ENCODE measurements around the gene TPR. TPM values are rescaled to one million over a fixed set of nuclear protein-coding genes. Genes with fewer than 3 reads are reported as not detected.

Gene TPR
- total RNA-seq, 1 experiment from 2014 or later = 157 TPM

- no peaks in the 10 kb centered on the region for H3K27me3 Mint-ChIP-seq (ENCODE audit: unreplicated experiment)
- no TSS peak for BruUV-seq (replicated peaks)
- intact Hi-C loops (cut with micrococcal nuclease; ENCODE audit: unreplicated experiment) = no loop called here
- TF ChIP-seq CTCF (IDR thresholded peaks at IDR 0.05; ENCODE audit: unreplicated experiment) = no peak
- no peak overlapping the region for H3K27ac Mint-ChIP-seq (ENCODE audit: unreplicated experiment)
- no peaks in the 10 kb centered on the region for H3K4me1 Mint-ChIP-seq (ENCODE audit: low read depth, unreplicated experiment)
- H3K9me3 Mint-ChIP-seq (ENCODE audit: low read depth, unreplicated experiment) = no peaks in the 10 kb centered on the region
- peaks cover 15% of the 10 kb centered on the region for H3K36me3 Mint-ChIP-seq (ENCODE audit: insufficient read depth, unreplicated experiment)
- no peak for DNase-seq
- H3K4me3 Mint-ChIP-seq (ENCODE audit: low read depth, unreplicated experiment) = no peak overlapping the region
- CTCF ChIA-PET = no interaction called here
These were observed 63.5 kb downstream of the TPR start for GRCh38 chr1:186311375-186312051.

DNA sequence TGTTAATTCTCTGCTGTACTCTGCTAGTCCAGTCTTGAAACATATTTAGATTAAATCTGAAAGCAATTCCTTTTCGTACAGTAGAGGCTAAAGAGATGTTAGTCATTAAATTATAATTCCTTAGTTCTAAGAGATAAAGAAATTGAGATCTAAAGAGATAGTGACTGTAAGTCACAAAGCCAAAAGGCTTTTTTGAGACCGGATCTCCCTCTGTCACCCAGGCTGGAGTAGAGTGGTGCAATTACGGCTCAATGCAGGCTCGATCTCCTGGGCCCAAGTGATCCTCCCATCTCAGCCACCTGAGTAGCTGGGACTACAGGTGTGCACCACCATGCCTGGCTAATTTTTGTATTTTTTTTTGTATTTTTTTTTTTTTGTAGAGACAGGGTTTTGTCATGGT lies 64.7 kb downstream of the TPR start:
- DNase-seq = no peak
- CTCF ChIA-PET = no interaction called here
- Mint-ChIP-seq H3K4me1 (ENCODE audit: low read depth, unreplicated experiment) (no peaks in the 10 kb centered on the region), H3K4me3 (ENCODE audit: low read depth, unreplicated experiment) (no peak overlapping the region), H3K9me3 (ENCODE audit: low read depth, unreplicated experiment) (no peaks in the 10 kb centered on the region), H3K27ac (ENCODE audit: unreplicated experiment) (no peak overlapping the region), H3K27me3 (ENCODE audit: unreplicated experiment) (no peaks in the 10 kb centered on the region), H3K36me3 (ENCODE audit: insufficient read depth, unreplicated experiment) (peaks cover 6% of the 10 kb centered on the region)
- intact Hi-C loops (cut with micrococcal nuclease; ENCODE audit: unreplicated experiment) = no loop called here
- no TSS peak for BruUV-seq (replicated peaks)
- TF ChIP-seq CTCF (IDR thresholded peaks at IDR 0.05; ENCODE audit: unreplicated experiment) = no peak

DNA sequence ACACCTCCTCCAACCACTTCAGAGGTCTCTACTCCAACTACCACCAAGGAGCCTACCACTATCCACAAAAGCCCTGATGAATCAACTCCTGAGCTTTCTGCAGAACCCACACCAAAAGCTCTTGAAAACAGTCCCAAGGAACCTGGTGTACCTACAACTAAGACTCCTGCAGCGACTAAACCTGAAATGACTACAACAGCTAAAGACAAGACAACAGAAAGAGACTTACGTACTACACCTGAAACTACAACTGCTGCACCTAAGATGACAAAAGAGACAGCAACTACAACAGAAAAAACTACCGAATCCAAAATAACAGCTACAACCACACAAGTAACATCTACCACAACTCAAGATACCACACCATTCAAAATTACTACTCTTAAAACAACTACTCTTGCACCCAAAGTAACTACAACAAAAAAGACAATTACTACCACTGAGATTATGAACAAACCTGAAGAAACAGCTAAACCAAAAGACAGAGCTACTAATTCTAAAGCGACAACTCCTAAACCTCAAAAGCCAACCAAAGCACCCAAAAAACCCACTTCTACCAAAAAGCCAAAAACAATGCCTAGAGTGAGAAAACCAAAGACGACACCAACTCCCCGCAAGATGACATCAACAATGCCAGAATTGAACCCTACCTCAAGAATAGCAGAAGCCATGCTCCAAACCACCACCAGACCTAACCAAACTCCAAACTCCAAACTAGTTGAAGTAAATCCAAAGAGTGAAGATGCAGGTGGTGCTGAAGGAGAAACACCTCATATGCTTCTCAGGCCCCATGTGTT lies 66.6 kb downstream of the TPR start:
- DNase-seq = no peak
- no peaks in the 10 kb centered on the region for H3K9me3 Mint-ChIP-seq (ENCODE audit: low read depth, unreplicated experiment)
- H3K36me3 Mint-ChIP-seq (ENCODE audit: insufficient read depth, unreplicated experiment) = no peaks in the 10 kb centered on the region
- CTCF ChIA-PET = no interaction called here
- intact Hi-C loops (cut with micrococcal nuclease; ENCODE audit: unreplicated experiment) = no loop called here
- H3K27ac Mint-ChIP-seq (ENCODE audit: unreplicated experiment) = no peak overlapping the region
- no peak overlapping the region for H3K4me3 Mint-ChIP-seq (ENCODE audit: low read depth, unreplicated experiment)
- H3K4me1 Mint-ChIP-seq (ENCODE audit: low read depth, unreplicated experiment) = no peaks in the 10 kb centered on the region
- no TSS peak for BruUV-seq (replicated peaks)
- TF ChIP-seq CTCF (IDR thresholded peaks at IDR 0.05; ENCODE audit: unreplicated experiment) = no peak
- H3K27me3 Mint-ChIP-seq (ENCODE audit: unreplicated experiment) = no peaks in the 10 kb centered on the region

- intact Hi-C loops (cut with micrococcal nuclease; ENCODE audit: unreplicated experiment) = no loop called here
- Mint-ChIP-seq H3K4me1 (ENCODE audit: low read depth, unreplicated experiment) (no peaks in the 10 kb centered on the region), H3K36me3 (ENCODE audit: insufficient read depth, unreplicated experiment) (no peaks in the 10 kb centered on the region), H3K27me3 (ENCODE audit: unreplicated experiment) (no peaks in the 10 kb centered on the region), H3K27ac (ENCODE audit: unreplicated experiment) (no peak overlapping the region), H3K9me3 (ENCODE audit: low read depth, unreplicated experiment) (no peaks in the 10 kb centered on the region), H3K4me3 (ENCODE audit: low read depth, unreplicated experiment) (no peak overlapping the region)
- no TSS peak for BruUV-seq (replicated peaks)
- CTCF ChIA-PET = no interaction called here
- TF ChIP-seq CTCF (IDR thresholded peaks at IDR 0.05; ENCODE audit: unreplicated experiment) = no peak
- no peak for DNase-seq
These were observed 67.6 kb downstream of the TPR start for GRCh38 chr1:186307445-186307844.

Data from Calu3 (cell line).